ENCODE measurements around the gene PAX2. TPM values are rescaled to one million over a fixed set of nuclear protein-coding genes. Genes with fewer than 3 reads are reported as not detected.

The PAX2 gene
- total RNA-seq, 1 experiment from 2014 or later: not detected

GRCh38 chr10:100810835-100811116 is 65.4 kb downstream of the PAX2 start:
- Histone ChIP-seq H3K23me2 (ENCODE audit: insufficient read length, low read depth, low read length, poor library complexity, severe bottlenecking) (no peaks in the 10 kb centered on the region), H3K14ac (ENCODE audit: insufficient read depth, low read length) (no peak overlapping the region), H3K18ac (ENCODE audit: insufficient read length, low read depth, low read length) (no peak overlapping the region), H2BK15ac (ENCODE audit: low read depth, low read length) (no peak overlapping the region), H3K27ac (ENCODE audit: insufficient read length, low read depth, low read length) (no peak overlapping the region), H3K9ac (ENCODE audit: extremely low read depth, insufficient read length, low read length) (no peak overlapping the region), H3K79me1 (ENCODE audit: insufficient read depth, low read depth, low read length, poor library complexity, severe bottlenecking) (no peaks in the 10 kb centered on the region), H3T11ph (ENCODE audit: low read length) (no peak overlapping the region), H4K20me1 (ENCODE audit: control insufficient read depth, insufficient read depth, insufficient read length) (no peaks in the 10 kb centered on the region), H2AFZ (ENCODE audit: low read length) (no peak overlapping the region), H2BK5ac (ENCODE audit: insufficient read length, low read length) (no peak overlapping the region), H4K5ac (ENCODE audit: insufficient read length, low read depth, low read length) (no peak overlapping the region), H2BK20ac (ENCODE audit: low read depth, low read length, poor library complexity, severe bottlenecking) (no peak overlapping the region), H3K9me3 (ENCODE audit: control insufficient read depth, low read depth, low read length) (no peaks in the 10 kb centered on the region), H3K4ac (ENCODE audit: low read depth, low read length) (no peak overlapping the region), H3K4me1 (ENCODE audit: insufficient read depth, low read length) (0 out of 2 replicates have a peak, but pooled peaks cover 1% of the 10 kb centered on the region), H2BK120ac (ENCODE audit: low read depth, low read length, poor library complexity, severe bottlenecking) (no peak overlapping the region), H3K27me3 (ENCODE audit: insufficient read depth, low read length) (no peaks in the 10 kb centered on the region), H3K79me2 (ENCODE audit: insufficient read depth, low read length) (no peaks in the 10 kb centered on the region), H3K4me2 (ENCODE audit: insufficient read depth, insufficient read length, low read length) (no peak overlapping the region), H2AK5ac (ENCODE audit: insufficient read length, low read length) (no peak overlapping the region), H4K91ac (ENCODE audit: insufficient read length, low read depth, low read length) (no peak overlapping the region), H4K8ac (replicated peaks; ENCODE audit: insufficient read length, low read depth, low read length) (no peak overlapping the region), H3K56ac (ENCODE audit: insufficient read length, low read depth, low read length) (no peak overlapping the region), H3K23ac (ENCODE audit: insufficient read length, low read depth, low read length) (no peak overlapping the region), H2BK12ac (ENCODE audit: insufficient read length, low read depth, low read length) (no peak overlapping the region)
- no peak for TF ChIP-seq CTCF (conservative IDR thresholded peaks at IDR 0.05)
- no peak for DNase-seq
- no peak overlapping the region for H3K27ac Mint-ChIP-seq
- H3K36me3 Mint-ChIP-seq (ENCODE audit: insufficient read depth in 1 of 3, low read depth in 3 of 3): no peaks in the 10 kb centered on the region
- H3K27me3 Mint-ChIP-seq (ENCODE audit: low read depth): peaks cover 87% of the 10 kb centered on the region
- no peak overlapping the region for H3K4me3 Mint-ChIP-seq
- no peaks in the 10 kb centered on the region; a peak in 1 of 5 replicates for H3K9me3 Mint-ChIP-seq
- WGBS (ENCODE audit: extremely low coverage, insufficient read length, low lambda C conversion rate): no CpG with 5 or more reads among the region's 7 CpGs
- peaks cover 0 to 9% of the 10 kb centered on the region in 2 experiments; a peak in 3 of 4 replicates for H3K4me1 Mint-ChIP-seq
